AML-193 (cell line): Measurements from ENCODE around the gene ZRANB2.

Experiments used
- DNase-seq, 2 experiments: peaks; one replicate each; lab custom pipeline; 2025; lab: John Stamatoyannopoulos, UW

The ZRANB2 gene

GRCh38 chr1:71027991-71028390 is 52.8 kb downstream of the ZRANB2 start:
- no peak for DNase-seq

GRCh38 chr1:71026093-71026492 is 54.7 kb downstream of the ZRANB2 start:
- DNase-seq: no peak

DNA sequence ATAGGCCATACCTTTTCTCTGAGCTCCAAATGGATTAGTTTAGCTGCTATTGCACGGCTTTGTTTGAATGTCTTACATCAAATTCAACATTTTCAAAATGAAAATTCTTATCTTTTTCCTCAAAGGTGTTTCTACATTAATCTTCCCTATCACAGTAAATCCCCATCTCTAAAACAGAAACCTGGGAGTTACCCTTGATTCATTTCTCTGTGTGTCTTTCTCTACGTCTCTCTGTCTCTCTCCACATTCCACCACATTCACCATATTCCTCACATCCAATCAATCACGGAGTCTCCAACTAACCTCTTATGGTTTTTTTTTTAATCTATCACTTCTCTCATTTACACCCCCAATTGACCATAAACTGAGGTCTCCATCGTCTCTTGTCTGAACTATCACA is 57.3 kb downstream of the ZRANB2 start:
- no peak for DNase-seq

DNA sequence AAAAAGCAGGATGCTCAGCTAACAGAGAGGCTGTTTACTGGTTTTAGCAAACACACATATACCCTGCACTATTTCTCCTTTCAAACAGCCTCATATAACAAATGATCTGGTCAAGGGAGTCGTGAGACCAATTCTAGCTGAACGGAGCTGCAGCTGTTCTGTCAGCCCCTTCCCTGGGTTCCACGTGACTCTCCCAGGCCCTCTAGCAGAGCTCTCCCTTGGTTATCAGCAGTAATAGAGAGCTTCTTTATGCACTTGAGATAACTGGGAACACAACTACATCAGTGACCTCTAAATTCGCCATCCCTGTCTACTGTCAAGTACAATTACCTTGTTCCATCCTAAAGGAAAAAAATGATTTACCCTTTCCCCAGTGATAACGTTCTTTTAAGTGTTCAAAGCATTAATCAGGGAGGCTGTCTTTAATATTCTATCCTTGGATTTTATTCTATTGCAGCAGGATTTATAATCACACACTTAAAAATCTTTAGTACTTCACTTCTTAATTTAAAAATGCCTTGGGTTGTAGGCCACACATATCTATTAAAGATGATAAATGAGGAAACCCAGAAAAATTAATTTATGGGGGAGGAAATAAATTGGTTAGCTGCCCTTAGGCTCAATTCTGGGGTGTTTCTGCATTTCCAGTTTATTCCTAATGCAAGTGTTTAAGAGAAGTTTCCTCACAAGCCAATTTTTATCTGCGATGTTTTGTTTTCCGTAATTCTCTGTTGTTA is 61.4 kb downstream of the ZRANB2 start:
- no peak for DNase-seq

GRCh38 chr1:71018791-71019190 is 62.0 kb downstream of the ZRANB2 start:
- DNase-seq: no peak

- DNase-seq: no peak
Measured at GRCh38 chr1:71015745-71016144, 65.1 kb downstream of the ZRANB2 start.

DNA sequence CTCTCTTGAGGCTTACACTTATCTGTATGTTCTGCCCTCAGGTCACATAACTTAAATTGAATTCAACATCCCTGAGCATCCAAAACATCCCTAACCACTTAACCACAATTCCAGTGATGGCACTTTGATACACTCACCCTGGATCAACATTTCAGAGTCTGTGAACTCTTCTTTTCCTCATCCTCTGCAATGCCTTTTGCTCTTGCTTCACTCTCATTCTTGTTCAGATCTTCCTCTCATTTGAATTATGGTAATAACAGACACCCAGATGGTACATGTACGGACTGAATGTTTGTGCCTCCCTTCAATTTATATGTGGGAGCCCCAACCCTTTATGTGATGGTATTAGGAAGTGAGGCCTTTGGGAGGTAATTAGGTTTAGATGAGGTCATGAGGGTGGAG is 66.7 kb downstream of the ZRANB2 start:
- no peak for DNase-seq
